Neuronal stem cell (in vitro differentiated cells): Measurements from ENCODE around the gene BLVRA.
"Not testable (repeated sequence)": the region's sequence is repeated elsewhere in the genome, so short reads cannot be mapped to it uniquely, and the experiment has no call there.

Source experiments
- DNase-seq: peaks from one replicate; pipeline ENCODE4 v3.0.0-alpha.2; 2013; ENCODE audit warnings: low spot score
- H2AFZ ChIP-seq: one replicate; pipeline ENCODE4 v1.6.1; 2013; ENCODE audit warnings: mild to moderate bottlenecking, low read length, inconsistent platforms
- H2AK5ac ChIP-seq: 2 replicates; pipeline ENCODE4 v1.6.1; 2013; ENCODE audit warnings: low read depth, mild to moderate bottlenecking, inconsistent platforms, low read length, moderate library complexity, mixed read lengths
- H2BK120ac ChIP-seq: 2 replicates; pipeline ENCODE4 v1.6.1; 2013; ENCODE audit warnings: low read depth, mild to moderate bottlenecking, inconsistent platforms, low read length, moderate library complexity, mixed read lengths
- H2BK12ac ChIP-seq: one replicate; pipeline ENCODE4 v1.6.1; 2013; ENCODE audit warnings: low read length, inconsistent platforms
- H2BK15ac ChIP-seq: 2 replicates; pipeline ENCODE4 v1.6.1; 2013; ENCODE audit warnings: mild to moderate bottlenecking, low read length, inconsistent platforms, mixed read lengths
- H2BK5ac ChIP-seq: one replicate; pipeline ENCODE4 v1.6.1; 2013; ENCODE audit warnings: inconsistent platforms, mild to moderate bottlenecking, low read length, moderate library complexity
- H3K14ac ChIP-seq: one replicate; pipeline ENCODE4 v1.6.1; 2013; ENCODE audit warnings: low read length, inconsistent platforms
- H3K18ac ChIP-seq: 2 replicates; pipeline ENCODE4 v1.6.1; 2013; ENCODE audit warnings: low read length, inconsistent platforms
- H3K23ac ChIP-seq: 2 replicates; pipeline ENCODE4 v1.6.1; 2013; ENCODE audit warnings: low read depth, mild to moderate bottlenecking, mixed read lengths, low read length, inconsistent platforms; ENCODE audit not compliant: poor library complexity
- H3K27ac ChIP-seq: replicated peaks from 3 replicates; pipeline ENCODE4 v1.5.1; 2013; ENCODE audit warnings: low read length, inconsistent platforms
- H3K27me3 ChIP-seq, 3 experiments: 2 replicates each; pipeline ENCODE4 v1.6.1; 2013; ENCODE audit warnings: low read length in 3 of 3, mild to moderate bottlenecking in 2 of 3, inconsistent platforms in 1 of 3, low read depth in 1 of 3, mixed read lengths in 1 of 3, moderate library complexity in 1 of 3; ENCODE audit not compliant: control insufficient read depth in 3 of 3, insufficient read depth in 3 of 3
- H3K36me3 ChIP-seq, 2 donors: replicated peaks in 1 of 2; 2 replicates each; pipeline ENCODE4 v1.6.1; 2013; ENCODE audit warnings: low read length in 2 of 2; ENCODE audit not compliant: control insufficient read depth in 2 of 2, insufficient read depth in 2 of 2
- H3K4ac ChIP-seq: 2 replicates; pipeline ENCODE4 v1.6.1; 2013; ENCODE audit warnings: inconsistent platforms, mild to moderate bottlenecking, low read length, moderate library complexity
- H3K4me1 ChIP-seq, 2 donors: 1 replicate in 1 of 2; 2 replicates in 1 of 2; pipeline ENCODE4 v1.6.1; 2013; ENCODE audit warnings: low read length in 2 of 2, low read depth in 1 of 2; ENCODE audit not compliant: control insufficient read depth in 2 of 2, insufficient read depth in 1 of 2
- H3K4me2 ChIP-seq: one replicate; pipeline ENCODE4 v1.6.1; 2013; ENCODE audit warnings: mild to moderate bottlenecking, low read length, inconsistent platforms; ENCODE audit not compliant: insufficient read depth, poor library complexity, severe bottlenecking
- H3K4me3 ChIP-seq, 2 donors: 2 replicates each; pipeline ENCODE4 v1.5.1; 2013; ENCODE audit warnings: low read length in 2 of 2, mild to moderate bottlenecking in 2 of 2, inconsistent platforms in 1 of 2, moderate library complexity in 1 of 2
- H3K79me1 ChIP-seq: one replicate; pipeline ENCODE4 v1.6.1; 2013; ENCODE audit warnings: low read depth, mild to moderate bottlenecking, inconsistent platforms, low read length, moderate library complexity
- H3K9ac ChIP-seq: one replicate; pipeline ENCODE4 v1.6.1; 2013; ENCODE audit warnings: mild to moderate bottlenecking, low read depth, low read length, inconsistent platforms; ENCODE audit not compliant: poor library complexity
- H3K9me3 ChIP-seq, 2 donors: replicated peaks in 1 of 2; 2 replicates each; pipeline versions ENCODE3 to v1.6.1; 2013; ENCODE audit warnings: low read length in 2 of 2, mild to moderate bottlenecking in 2 of 2, inconsistent platforms in 1 of 2, low read depth in 1 of 2, mixed read lengths in 1 of 2, moderate library complexity in 1 of 2; ENCODE audit not compliant: control insufficient read depth in 2 of 2, insufficient read depth in 1 of 2
- H4K8ac ChIP-seq: one replicate; pipeline ENCODE4 v1.6.1; 2013; ENCODE audit warnings: low read depth, mild to moderate bottlenecking, inconsistent platforms, low read length, moderate library complexity
- H4K91ac ChIP-seq: one replicate; pipeline ENCODE4 v1.6.1; 2013; ENCODE audit warnings: low read length, low read depth, mild to moderate bottlenecking, inconsistent platforms; ENCODE audit not compliant: poor library complexity
- WGBS, 2 donors: extraction: QIAGEN DNeasy Blood & Tissue Kit; methylation state at CpG; one replicate each; pipeline ENCODE4 v1.1.7; 2013; ENCODE audit warnings: missing lambda C conversion rate in 2 of 2, mixed read lengths in 1 of 2; ENCODE audit not compliant: insufficient read length in 2 of 2, insufficient replicate concordance in 1 of 2; ENCODE audit errors: extremely low coverage in 2 of 2; 5-methylcytosine and 5-hydroxymethylcytosine counted together

BLVRA gene

GRCh38 chr7:43775255-43775654 is 16.8 kb downstream of the BLVRA start:
- no CpG with 5 or more reads among the region's 2 CpGs for WGBS, 2 donors
- H3K4me1 ChIP-seq, H3K9ac ChIP-seq, H4K91ac ChIP-seq, H2BK15ac ChIP-seq, H3K4me3 ChIP-seq, H3K36me3 ChIP-seq, H2AFZ ChIP-seq, H2BK5ac ChIP-seq, H4K8ac ChIP-seq, H3K4me2 ChIP-seq, H2AK5ac ChIP-seq, H2BK120ac ChIP-seq, DNase-seq, H3K79me1 ChIP-seq, H2BK12ac ChIP-seq, H3K27me3 ChIP-seq, H3K18ac ChIP-seq, H3K4ac ChIP-seq, H3K9me3 ChIP-seq, H3K14ac ChIP-seq, H3K23ac ChIP-seq, H3K27ac ChIP-seq: not testable (repeated sequence)

GRCh38 chr7:43778293-43779044 is 20.0 kb downstream of the BLVRA start:
- WGBS, 2 donors = no CpG with 5 or more reads among the region's 18 CpGs
- H4K91ac ChIP-seq, H2BK5ac ChIP-seq, H2BK15ac ChIP-seq, H3K4me2 ChIP-seq, H3K4ac ChIP-seq, H3K9ac ChIP-seq, H2AFZ ChIP-seq, DNase-seq, H4K8ac ChIP-seq, H3K14ac ChIP-seq, H3K27ac ChIP-seq, H3K23ac ChIP-seq, H3K4me1 ChIP-seq, H3K4me3 ChIP-seq, H3K9me3 ChIP-seq, H2AK5ac ChIP-seq, H3K27me3 ChIP-seq, H3K36me3 ChIP-seq, H2BK120ac ChIP-seq, H2BK12ac ChIP-seq, H3K18ac ChIP-seq, H3K79me1 ChIP-seq: not testable (repeated sequence)

- Histone ChIP-seq H2BK120ac (no peak overlapping the region), H2AFZ (no peak overlapping the region), H3K14ac (no peak overlapping the region), H2BK5ac (no peak overlapping the region), H4K8ac (no peak overlapping the region), H3K36me3 (no peaks in the 10 kb centered on the region), H2BK15ac (no peak overlapping the region), H3K4me2 (no peak overlapping the region), H3K79me1 (no peaks in the 10 kb centered on the region), H3K27me3 (no peaks in the 10 kb centered on the region), H4K91ac (no peak overlapping the region), H3K27ac (no peak overlapping the region), H3K9ac (no peak overlapping the region), H3K18ac (no peak overlapping the region), H3K4me1 (no peaks in the 10 kb centered on the region), H3K4me3 (no peak overlapping the region), H3K9me3 (peaks cover 1 to 2% of the 10 kb centered on the region in 2 donors), H2BK12ac (no peak overlapping the region), H3K23ac (no peak overlapping the region), H3K4ac (no peak overlapping the region), H2AK5ac (no peak overlapping the region)
- DNase-seq = no peak
- no CpG with 5 or more reads among the region's 14 CpGs for WGBS, 2 donors
Measured at GRCh38 chr7:43779045-43779812, 20.7 kb downstream of the BLVRA start.
